GM12874 (cell line): Measurements from ENCODE around the gene COMMD1.

Experiments used
- TF ChIP-seq, protein P1 (sequence below): IDR thresholded peaks from 2 replicates; pipeline ENCODE4 v1.5.1; 2011; ENCODE audit warnings: low read depth, mild to moderate bottlenecking, control low read depth, low read length, moderate library complexity; ENCODE audit not compliant: insufficient read depth

Gene COMMD1

GRCh38 chr2:62042400-62042799 lies 136.9 kb downstream of the COMMD1 start:
- TF ChIP-seq, protein P1, sequence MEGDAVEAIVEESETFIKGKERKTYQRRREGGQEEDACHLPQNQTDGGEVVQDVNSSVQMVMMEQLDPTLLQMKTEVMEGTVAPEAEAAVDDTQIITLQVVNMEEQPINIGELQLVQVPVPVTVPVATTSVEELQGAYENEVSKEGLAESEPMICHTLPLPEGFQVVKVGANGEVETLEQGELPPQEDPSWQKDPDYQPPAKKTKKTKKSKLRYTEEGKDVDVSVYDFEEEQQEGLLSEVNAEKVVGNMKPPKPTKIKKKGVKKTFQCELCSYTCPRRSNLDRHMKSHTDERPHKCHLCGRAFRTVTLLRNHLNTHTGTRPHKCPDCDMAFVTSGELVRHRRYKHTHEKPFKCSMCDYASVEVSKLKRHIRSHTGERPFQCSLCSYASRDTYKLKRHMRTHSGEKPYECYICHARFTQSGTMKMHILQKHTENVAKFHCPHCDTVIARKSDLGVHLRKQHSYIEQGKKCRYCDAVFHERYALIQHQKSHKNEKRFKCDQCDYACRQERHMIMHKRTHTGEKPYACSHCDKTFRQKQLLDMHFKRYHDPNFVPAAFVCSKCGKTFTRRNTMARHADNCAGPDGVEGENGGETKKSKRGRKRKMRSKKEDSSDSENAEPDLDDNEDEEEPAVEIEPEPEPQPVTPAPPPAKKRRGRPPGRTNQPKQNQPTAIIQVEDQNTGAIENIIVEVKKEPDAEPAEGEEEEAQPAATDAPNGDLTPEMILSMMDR = no peak

GRCh38 chr2:62042944-62043343 lies 137.5 kb downstream of the COMMD1 start:
- TF ChIP-seq, protein P1 = no peak

DNA sequence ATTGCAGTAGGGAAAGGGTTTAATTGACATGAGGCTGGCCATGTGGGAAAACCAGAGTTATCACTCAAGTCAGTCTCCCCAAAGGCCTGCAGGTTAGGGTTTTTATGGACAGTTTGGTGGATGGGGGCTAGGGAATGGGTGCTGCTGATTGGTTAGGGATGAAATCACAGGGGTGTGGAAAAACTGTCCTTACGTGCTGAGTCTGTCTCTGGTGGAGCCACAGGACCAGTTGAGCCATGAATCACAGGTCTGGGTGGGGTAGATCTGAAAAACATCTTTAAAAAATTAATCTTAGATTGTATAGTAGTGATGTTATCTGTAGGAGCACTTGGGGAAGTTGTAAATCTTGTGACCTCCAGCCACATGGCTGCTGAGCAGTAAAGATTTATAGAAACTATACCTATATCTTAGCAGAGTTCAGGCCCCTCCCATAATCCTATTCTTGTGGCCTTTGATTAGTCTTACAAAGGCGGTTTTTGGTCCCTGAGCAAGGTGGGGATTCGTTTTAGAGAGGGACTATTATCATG lies 139.6 kb downstream of the COMMD1 start:
- TF ChIP-seq, protein P1 = no peak

DNA sequence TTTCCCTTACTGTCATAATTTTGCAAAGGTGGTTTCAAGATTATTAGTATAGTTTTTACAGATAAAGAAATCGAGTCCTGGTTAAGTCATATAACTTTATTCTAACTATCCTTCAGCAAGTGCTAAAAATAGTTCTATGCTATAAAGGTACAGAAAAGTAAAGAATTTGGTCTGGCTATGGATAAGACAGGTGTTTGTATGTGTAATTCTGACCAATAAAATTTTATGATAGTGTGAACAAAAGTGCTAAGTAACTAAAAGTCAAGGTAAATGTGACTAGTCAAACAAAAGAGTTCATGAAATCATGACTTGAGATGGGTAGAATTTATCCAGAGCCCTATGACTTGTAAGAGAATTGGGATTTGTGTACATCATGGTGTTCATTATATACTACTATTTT lies 140.7 kb downstream of the COMMD1 start:
- TF ChIP-seq, protein P1 = no peak

- TF ChIP-seq, protein P1 = no peak
These were observed 145.1 kb downstream of the COMMD1 start for GRCh38 chr2:62050456-62051045.

GRCh38 chr2:62054029-62054791 lies 148.7 kb downstream of the COMMD1 start:
- TF ChIP-seq, protein P1 = no peak

DNA sequence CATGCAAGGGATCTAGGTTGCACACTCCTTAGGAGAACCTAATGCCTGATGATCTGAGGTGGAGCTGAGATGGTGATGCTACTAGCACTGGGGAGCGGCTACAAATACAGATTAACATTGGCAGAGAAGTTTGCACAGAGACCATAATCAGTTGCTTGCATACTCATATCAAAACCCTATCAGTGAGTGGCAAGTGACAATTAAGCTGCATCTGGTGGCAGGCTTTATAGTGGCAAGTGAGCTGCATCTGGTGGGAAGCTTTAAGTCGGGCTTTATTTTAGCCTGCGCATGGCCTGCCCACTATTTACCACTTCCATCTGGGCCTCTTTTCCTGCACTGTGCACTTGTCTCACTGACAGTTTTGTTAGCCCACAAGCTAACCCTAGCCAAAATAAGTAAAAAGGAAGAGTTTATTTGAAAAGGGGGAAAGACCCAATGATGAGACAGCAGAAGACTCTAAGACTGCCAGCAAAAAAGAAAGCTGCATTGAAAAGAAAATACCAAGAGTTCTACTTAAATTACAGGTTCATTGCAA lies 149.5 kb downstream of the COMMD1 start:
- TF ChIP-seq, protein P1 = no peak
